Measurements from ENCODE around the gene PTP4A2.

Gene PTP4A2

GRCh38 chr1:31959521-31960340 is 21.6 kb upstream of the PTP4A2 start:
- Histone ChIP-seq H3K4me1 (peaks cover 3% of the 10 kb centered on the region), H3K4me3 (ENCODE audit: low read depth, low read length) (no peak overlapping the region), H3K9ac (no peak overlapping the region), H2AFZ (no peak overlapping the region), H3K27me3 (ENCODE audit: control insufficient read depth, insufficient read depth, low read length) (no peaks in the 10 kb centered on the region), H3K4me2 (ENCODE audit: low read length) (no peak overlapping the region), H3K9me3 (ENCODE audit: control insufficient read depth, low read length) (no peaks in the 10 kb centered on the region), H3K27ac (no peak overlapping the region), H3K36me3 (ENCODE audit: control insufficient read depth, insufficient read depth, low read length) (no peaks in the 10 kb centered on the region), H3K79me2 (no peaks in the 10 kb centered on the region)
- TF ChIP-seq CTCF (IDR thresholded peaks at IDR 0.05) = no peak

GRCh38 chr1:31957701-31958674 is 19.8 kb upstream of the PTP4A2 start:
- Histone ChIP-seq H3K36me3 (ENCODE audit: control insufficient read depth, insufficient read depth, low read length) (no peaks in the 10 kb centered on the region), H3K4me2 (ENCODE audit: low read length) (no peak overlapping the region), H3K27ac (no peak overlapping the region), H3K4me1 (peaks cover 4% of the 10 kb centered on the region), H2AFZ (no peak overlapping the region), H3K27me3 (ENCODE audit: control insufficient read depth, insufficient read depth, low read length) (no peaks in the 10 kb centered on the region), H3K9me3 (ENCODE audit: control insufficient read depth, low read length) (no peaks in the 10 kb centered on the region), H3K9ac (no peak overlapping the region), H3K79me2 (no peaks in the 10 kb centered on the region), H3K4me3 (ENCODE audit: low read depth, low read length) (no peak overlapping the region)
- no peak for TF ChIP-seq CTCF (IDR thresholded peaks at IDR 0.05)

- Histone ChIP-seq H3K4me3 (ENCODE audit: low read depth, low read length) (no peak overlapping the region), H3K4me2 (ENCODE audit: low read length) (peak overlapping the region; percentile 12), H3K79me2 (no peaks in the 10 kb centered on the region), H3K9ac (no peak overlapping the region), H3K9me3 (ENCODE audit: control insufficient read depth, low read length) (no peaks in the 10 kb centered on the region), H3K27ac (peak overlapping the region; percentile 58), H2AFZ (peak overlapping the region; percentile 59), H3K27me3 (ENCODE audit: control insufficient read depth, insufficient read depth, low read length) (no peaks in the 10 kb centered on the region), H3K36me3 (ENCODE audit: control insufficient read depth, insufficient read depth, low read length) (no peaks in the 10 kb centered on the region), H3K4me1 (peaks cover 4% of the 10 kb centered on the region)
- no peak for TF ChIP-seq CTCF (IDR thresholded peaks at IDR 0.05)
Measured at GRCh38 chr1:31955917-31956736, 18.0 kb upstream of the PTP4A2 start.

GRCh38 chr1:31954607-31955283 is 16.6 kb upstream of the PTP4A2 start:
- Histone ChIP-seq H3K79me2 (no peaks in the 10 kb centered on the region), H3K9ac (no peak overlapping the region), H3K4me1 (peaks cover 4% of the 10 kb centered on the region)

More at GRCh38 chr1:31954607-31955283, 16.6 kb upstream of the PTP4A2 start:
- no peak for TF ChIP-seq CTCF (IDR thresholded peaks at IDR 0.05)
- H3K27ac ChIP-seq = peak overlapping the region; percentile 58
- no peak overlapping the region for H3K4me2 ChIP-seq (ENCODE audit: low read length)
- no peak overlapping the region for H3K4me3 ChIP-seq (ENCODE audit: low read depth, low read length)
- H3K27me3 ChIP-seq (ENCODE audit: control insufficient read depth, insufficient read depth, low read length) = no peaks in the 10 kb centered on the region
- no peaks in the 10 kb centered on the region for H3K9me3 ChIP-seq (ENCODE audit: control insufficient read depth, low read length)
- H3K36me3 ChIP-seq (ENCODE audit: control insufficient read depth, insufficient read depth, low read length) = no peaks in the 10 kb centered on the region
- H2AFZ ChIP-seq = peak overlapping the region; percentile 72
